GM18867 (cell line): ENCODE data around the gene GRM5.
"Not testable (repeated sequence)": the region's sequence is repeated elsewhere in the genome, so short reads cannot be mapped to it uniquely, and the experiment has no call there.

Source experiments
- ATAC-seq: cut with Tn5 transposase; IDR thresholded peaks from one replicate; pipeline ENCODE4 v1.9.1; 2021; ENCODE audit warnings: mild to moderate bottlenecking, moderate library complexity; ENCODE audit not compliant: unreplicated experiment

The GRM5 gene

GRCh38 chr11:88843766-88844426 is 221.9 kb downstream of the GRM5 start:
- ATAC-seq: not testable (repeated sequence)

- not testable (repeated sequence) for ATAC-seq
Measured at GRCh38 chr11:88838139-88838538, 227.6 kb downstream of the GRM5 start.

- not testable (repeated sequence) for ATAC-seq
Measured at GRCh38 chr11:88835709-88836108, 230.1 kb downstream of the GRM5 start.

GRCh38 chr11:88831303-88831890 is 234.4 kb downstream of the GRM5 start:
- no peak for ATAC-seq

GRCh38 chr11:88827018-88827676 is 238.6 kb downstream of the GRM5 start:
- ATAC-seq: no peak

GRCh38 chr11:88819616-88820015 is 246.2 kb downstream of the GRM5 start:
- ATAC-seq: no peak

- no peak for ATAC-seq
Measured at GRCh38 chr11:88818978-88819377, 246.8 kb downstream of the GRM5 start.

DNA sequence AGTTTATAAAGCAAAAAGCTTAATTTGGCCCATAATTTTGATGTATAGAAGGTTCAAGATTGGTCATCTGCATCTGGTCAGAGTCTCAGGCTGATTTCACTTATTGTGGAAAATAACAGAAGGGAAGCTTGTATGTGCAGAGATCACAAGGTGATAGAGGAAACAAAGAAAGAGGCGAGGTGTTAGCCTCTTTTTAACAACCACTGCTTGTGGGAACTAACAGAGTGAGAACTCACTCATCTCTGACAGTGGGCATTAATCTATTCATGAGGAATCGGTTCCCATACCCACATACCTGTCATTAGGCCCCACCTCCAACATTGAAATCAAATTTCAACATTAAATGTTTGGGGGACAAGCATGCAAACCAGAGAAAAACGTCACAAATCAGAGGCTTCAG is 250.3 kb downstream of the GRM5 start:
- no peak for ATAC-seq

- ATAC-seq: no peak
Measured at GRCh38 chr11:88814076-88814475, 251.7 kb downstream of the GRM5 start.

DNA sequence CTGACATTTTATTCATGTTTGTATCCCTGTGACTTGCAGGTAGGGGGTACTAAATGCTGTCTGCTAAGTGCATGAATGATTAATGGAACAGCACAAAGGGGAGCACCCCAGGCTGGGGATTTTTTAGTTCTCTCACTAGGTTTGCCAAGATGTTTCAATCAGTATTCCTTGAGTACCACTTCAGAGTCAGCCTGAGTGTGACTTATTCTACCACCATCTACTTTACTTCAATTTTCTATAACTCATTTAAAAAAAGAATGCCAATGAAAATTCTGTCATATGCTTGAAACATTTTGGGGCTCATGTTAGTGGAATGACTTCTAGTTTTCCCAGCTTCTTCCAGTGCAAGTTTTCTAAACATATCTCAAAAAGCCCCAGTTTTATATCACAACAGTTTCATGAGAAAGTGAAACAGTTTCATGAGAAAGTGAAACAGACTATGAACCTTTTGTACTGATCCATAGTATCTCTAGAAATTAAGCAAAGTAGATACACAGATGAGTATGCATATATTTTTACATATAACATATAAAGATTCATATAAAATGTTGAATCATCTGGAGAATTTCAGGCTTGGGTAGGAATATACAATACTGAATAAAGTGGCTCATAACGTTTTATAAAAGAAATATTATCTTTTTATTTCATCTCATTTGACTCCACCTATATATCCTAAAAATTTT is 252.4 kb downstream of the GRM5 start:
- peak; percentile 88 for ATAC-seq

DNA sequence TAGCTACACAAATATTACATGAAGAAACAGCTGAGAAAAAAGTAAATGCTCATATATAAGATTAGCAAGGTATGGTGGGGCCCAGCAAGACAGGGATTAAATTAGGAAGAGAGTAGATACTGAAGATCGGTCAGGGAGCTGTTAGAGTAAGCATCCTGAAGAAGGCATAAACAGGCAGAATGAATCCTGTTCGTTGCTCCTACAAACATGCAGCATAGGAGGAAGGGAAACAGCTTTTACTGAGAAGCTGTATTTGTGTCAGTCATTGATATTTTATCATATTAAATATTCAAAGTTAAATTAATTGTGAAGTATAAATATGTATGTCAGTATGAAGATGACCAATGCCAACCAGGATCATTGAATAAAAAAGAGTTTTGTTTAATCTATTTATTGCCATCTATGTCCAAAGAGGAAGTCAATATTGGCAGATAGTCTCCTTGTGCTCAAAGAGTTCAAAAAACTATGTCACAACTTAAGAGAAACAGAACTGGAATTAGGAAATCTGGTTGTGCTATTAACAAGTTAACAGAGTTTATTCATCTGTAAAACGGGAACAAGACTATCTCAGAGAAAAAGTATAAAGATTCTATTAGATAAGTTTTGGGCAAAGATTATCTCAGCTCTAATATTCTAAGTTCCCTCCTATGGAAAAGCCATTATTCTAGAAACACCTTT is 255.2 kb downstream of the GRM5 start:
- ATAC-seq: no peak

GRCh38 chr11:88809126-88809525 is 256.7 kb downstream of the GRM5 start:
- no peak for ATAC-seq

- ATAC-seq: no peak
Measured at GRCh38 chr11:88807349-88807748, 258.4 kb downstream of the GRM5 start.

DNA sequence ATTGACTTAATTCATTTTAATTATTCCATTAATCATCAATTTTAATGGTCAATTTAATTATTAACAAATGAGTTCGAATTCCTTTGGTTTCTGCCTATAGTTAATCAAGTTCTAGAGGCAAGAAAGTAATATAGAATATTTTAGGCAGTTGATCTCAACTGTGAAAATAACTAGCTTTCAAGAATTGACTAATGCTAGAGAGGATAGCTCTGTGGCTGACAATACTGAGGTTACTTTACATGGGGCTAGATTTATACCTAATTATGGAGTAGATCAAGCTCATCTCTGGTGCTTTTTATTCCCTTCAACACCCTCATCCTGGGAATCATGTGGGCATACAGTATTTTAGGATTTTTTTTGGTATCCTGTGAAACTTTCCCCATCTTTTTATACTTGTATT is 259.4 kb downstream of the GRM5 start:
- ATAC-seq: no peak

- no peak for ATAC-seq
Measured at GRCh38 chr11:88801484-88802123, 264.2 kb downstream of the GRM5 start.

DNA sequence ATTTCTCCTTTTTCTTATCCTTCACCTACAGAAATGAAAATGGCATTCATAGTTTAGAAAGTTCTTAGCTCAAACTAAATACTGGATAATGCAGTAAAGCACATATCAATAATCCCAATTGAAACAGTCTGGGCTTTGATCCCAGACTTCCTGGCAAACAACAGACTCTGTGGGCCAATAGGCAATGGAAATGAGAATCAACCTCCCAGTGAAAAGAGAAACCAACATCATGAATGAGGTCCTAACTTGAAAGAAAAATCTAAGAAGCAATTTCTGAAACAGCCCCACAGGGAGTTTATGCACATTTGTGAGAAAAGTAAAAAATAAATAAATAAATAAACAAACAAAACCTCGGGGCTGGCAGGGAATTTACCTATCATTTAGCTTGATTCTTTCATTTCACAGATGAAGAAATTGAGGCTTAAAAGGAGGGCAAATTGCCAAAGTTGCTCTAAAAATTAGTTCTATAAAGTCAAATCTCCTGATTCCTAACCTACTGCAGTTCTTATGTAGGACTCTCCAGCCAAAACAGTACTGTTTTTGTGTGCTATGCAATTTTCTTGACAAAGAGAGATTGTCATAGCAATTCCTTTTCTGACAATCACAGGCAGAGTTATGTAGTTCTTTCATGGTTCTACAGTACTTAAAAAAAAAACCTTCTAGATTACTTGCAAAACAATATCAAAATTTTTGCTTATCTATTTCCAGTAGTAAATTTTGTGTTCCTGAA is 265.8 kb downstream of the GRM5 start:
- ATAC-seq: no peak

DNA sequence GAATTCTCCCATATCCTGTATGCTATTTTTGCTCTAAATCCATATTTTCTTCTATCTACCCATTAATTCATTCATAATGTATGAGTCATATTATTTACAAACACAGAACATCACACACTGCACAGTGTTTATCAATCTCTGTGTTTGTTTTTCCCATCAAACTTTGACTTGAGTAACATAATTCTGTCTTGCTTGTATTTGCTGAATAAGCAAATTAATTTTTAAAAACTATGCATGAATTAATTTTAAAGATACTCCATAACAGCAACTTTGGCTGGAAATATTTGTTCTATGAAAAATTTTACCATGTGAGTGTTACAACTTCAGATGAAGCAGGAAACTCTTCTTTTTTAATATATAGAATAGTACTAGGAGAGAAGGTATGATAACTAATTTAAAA is 275.6 kb downstream of the GRM5 start:
- ATAC-seq: no peak

- ATAC-seq: no peak
Measured at GRCh38 chr11:88779577-88779976, 286.2 kb downstream of the GRM5 start.

DNA sequence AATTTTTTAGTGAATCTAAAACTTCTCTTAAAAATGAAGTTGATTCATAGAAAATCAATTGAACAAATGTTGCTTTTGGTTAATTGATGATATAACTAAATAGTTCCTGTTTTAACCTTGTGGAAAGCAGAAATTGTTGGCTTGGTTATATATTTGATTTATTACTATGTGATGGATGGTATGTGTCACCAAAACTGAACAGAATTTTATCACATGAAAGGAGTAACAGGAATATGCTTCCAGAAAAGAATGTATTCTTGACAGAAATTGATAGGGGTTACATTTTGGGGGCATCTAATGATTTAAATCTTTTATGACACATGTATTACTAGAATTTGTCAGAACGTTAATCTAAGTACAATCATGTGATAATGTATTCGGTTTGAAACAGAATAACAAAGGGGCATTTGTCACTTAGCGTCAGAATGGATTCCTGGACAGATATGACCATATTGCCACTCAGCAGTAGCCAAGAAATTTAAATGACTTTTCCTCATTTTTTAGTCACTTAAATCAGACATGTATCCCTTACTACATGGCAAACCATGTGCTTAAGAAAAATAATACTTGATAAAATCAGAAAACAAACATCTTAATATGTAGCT is 295.2 kb downstream of the GRM5 start:
- ATAC-seq: no peak

DNA sequence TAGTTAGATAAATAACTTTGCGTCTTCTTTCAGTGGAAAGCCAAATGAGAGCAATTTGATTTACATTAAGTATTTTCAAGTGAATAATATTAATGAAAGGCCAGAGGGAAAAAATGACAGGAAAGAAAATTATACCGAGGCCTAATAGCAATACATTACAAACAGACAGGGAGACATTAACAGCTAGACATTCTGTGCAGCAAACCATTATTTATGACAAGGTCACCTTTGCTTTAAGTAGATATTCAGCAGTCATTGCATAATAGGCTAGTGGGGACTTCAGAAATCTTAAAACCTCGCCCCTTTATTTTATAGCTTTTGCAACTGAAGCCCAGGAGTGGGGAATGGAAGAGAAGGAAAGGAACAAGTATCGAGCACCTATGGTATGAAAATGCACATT is 321.6 kb downstream of the GRM5 start:
- ATAC-seq: no peak
